Measurements from ENCODE around the gene TNFSF8.

The TNFSF8 gene, protein sequence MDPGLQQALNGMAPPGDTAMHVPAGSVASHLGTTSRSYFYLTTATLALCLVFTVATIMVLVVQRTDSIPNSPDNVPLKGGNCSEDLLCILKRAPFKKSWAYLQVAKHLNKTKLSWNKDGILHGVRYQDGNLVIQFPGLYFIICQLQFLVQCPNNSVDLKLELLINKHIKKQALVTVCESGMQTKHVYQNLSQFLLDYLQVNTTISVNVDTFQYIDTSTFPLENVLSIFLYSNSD

DNA sequence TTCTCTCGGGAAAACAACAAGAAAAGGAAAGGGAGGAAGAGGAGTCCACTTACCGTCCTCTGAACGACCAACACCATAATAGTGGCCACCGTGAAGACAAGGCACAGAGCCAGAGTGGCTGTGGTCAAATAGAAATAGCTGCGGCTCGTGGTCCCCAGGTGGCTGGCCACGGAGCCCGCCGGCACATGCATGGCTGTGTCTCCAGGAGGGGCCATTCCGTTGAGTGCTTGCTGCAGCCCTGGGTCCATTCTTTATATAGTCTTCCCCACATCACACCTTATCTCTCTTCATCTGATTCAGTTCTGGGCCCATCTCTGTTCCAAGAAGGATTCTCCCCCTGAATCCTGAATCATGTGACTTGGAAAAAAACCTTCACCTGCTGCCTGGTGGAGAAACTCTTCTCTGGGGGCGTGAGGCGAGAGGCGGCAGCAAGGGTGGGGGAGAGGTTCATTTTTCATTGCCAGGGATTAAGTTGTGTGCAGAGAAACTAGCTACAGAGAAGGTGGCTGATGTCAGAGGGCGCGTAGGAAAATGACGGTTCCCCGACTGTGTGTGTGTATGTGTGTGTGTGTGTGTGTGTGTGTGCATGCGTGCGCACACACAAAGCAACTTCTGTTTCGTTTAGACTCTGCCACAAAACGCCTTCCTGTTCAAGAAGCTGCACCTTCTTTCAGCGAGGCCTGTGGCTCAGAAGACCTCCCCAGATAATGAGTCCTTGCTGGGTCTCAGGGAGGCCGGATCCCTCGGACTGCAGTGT is at the start of gene TNFSF8:
TSS of gene TNFSF8 (minus strand) at position 536 of the 757 bp plus-strand sequence. CDS start at position 248, 288 bp downstream.
- DNase-seq = no peak

DNA sequence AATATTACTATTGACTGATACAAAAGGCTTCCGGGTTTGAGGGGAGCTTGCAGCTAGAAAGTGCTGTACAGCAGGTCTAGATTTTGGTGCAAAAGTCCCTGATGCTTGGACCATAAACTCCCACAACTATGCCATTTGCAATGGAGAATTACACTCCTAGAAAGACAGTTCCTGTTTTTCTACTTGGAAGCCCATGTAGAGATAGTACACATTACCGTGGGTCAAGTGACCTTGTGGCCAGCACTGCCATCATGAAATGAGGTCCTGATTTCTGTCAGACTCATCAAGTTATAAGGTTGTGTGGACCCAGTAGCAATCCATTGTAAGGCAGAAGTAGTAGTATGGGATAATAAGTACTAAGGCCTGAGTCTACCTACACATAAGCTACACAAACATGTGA is 42.8 kb upstream of the TNFSF8 start:
- DNase-seq = no peak

- no peak for DNase-seq
Measured at GRCh38 chr9:114972510-114973136, 42.2 kb upstream of the TNFSF8 start.

DNA sequence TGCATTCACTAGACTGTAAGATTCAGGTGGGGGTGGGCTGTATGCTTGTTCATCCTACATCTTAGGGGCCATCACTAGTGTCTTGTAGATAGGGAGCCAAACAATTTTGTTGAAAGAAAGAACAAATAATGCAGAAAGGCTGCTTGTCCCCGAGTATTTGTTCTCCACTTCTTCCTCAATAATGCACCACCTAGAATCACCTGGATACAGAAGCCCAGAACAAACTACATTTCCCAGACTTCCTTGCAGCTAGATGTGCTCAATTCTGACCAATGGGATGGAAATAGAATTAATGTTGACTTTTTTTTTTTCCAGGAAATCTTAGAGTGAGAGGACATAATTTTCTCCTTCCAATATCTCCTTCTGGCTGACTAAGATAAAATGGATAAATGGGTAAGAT is 38.9 kb upstream of the TNFSF8 start:
- no peak for DNase-seq

DNA sequence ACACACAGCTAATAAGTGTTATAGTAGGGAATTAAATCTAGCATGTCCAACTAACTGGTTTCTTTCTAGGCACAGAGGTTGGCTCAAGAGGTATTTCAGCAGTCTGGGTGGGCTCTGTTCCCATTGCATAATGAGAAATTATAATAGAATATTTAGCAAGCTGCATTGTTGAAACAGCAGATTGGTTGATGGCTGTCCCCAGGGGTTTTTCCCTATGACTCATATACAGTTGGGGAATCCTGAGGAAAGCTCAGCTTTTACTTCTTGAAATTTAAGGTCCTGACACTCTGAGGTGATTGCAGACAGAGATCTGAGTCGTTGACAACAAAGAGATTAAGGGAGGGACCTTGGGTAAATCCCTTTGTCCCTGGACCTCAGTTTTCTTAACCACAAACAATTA is 38.3 kb upstream of the TNFSF8 start:
- DNase-seq = no peak

DNA sequence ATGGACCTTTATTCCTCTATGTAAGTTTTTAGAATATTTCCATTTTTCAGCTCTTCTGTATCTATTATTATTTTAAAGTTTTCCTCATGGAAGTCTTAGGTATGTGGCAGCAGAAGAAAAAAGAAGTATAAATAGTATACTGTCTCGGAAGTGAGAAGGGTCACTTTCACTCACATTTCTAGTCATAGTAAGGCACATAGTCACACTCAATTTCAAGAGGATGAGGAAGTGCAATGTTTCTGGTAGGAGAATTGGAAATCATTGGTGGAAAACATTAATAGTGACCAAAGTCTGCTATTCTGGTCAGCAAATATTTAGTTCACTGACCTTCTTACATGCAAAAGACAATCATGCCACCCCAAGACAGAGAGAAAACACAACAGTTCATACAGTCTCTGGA is 35.2 kb upstream of the TNFSF8 start:
- no peak for DNase-seq

DNA sequence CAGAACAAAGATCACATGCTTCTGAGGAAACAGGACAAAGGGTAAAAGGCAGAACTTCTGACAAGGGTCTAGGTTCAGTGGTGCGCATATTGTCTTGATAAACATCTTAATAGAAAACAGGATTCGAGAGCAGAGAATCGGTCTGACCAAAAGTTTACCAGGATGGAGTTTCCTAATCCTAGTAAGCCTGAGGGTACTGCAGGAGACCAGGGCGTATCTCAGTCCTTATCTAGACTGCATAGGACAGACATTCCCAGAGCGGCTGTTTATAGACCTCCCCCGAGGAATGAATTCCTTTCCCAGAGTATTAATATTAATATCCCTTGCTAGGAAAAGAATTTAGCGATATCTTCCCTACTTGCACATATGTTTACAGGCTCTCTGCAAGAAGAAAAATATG is 32.4 kb upstream of the TNFSF8 start:
- DNase-seq = no peak

GRCh38 chr9:114960276-114960675 is 29.9 kb upstream of the TNFSF8 start:
- DNase-seq = no peak

DNA sequence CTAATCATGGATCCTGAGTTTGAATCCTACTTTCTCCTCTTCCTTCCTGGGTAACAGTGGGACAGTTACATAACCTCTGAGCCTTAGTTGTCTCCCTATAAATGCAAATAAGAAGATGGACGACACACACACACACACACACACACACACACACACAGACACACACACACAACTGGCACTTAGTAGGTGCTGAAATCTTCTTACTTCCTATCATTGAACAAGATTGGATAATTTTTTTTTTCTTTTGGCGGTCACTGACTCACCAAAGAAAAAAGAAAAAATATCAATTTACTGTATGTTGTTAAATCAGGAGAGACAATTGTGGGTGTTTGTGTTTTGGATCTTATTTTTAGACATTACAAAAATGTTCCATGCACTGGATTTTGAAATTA is 28.4 kb upstream of the TNFSF8 start:
- no peak for DNase-seq

DNA sequence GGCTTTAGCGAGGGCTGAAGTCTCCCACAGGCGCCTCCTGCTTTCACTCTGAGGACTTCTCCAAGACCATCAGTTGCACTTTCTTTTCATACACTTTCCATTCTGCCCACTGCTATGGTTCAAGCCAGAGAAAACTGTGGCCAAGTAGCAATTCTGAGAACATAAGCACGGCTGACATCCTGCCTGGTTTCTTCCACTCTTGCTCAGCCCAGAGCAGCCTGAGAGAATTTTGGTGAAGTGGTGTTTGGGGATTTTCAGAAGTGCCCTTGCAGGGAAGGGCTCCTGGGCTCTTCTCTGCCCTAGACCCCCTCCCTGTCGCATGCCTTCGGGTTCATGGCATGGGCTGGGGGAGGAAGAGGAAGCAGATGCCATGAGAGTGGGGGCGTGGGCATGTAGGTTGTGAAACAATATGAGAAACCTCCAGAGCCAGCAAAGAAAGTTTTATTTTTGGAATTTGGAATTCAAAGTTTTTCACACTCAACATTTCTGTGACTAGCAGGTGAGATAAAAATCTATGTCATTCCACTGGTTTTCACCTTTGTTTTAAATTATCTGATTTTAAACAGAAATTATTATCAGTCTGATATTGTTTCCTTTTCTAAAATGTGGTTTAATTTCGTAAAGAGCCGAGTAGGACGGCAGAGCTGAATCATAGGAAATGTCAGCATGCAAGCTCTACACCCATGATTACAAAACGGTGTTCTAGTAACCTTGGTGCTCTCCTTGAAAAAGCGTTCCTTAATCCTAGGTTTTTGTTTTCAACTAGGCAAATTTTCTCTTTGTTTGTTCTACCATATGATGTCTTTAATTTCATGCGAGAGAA is 27.8 kb upstream of the TNFSF8 start:
- DNase-seq = no peak

GRCh38 chr9:114957558-114957957 is 27.2 kb upstream of the TNFSF8 start:
- no peak for DNase-seq

DNA sequence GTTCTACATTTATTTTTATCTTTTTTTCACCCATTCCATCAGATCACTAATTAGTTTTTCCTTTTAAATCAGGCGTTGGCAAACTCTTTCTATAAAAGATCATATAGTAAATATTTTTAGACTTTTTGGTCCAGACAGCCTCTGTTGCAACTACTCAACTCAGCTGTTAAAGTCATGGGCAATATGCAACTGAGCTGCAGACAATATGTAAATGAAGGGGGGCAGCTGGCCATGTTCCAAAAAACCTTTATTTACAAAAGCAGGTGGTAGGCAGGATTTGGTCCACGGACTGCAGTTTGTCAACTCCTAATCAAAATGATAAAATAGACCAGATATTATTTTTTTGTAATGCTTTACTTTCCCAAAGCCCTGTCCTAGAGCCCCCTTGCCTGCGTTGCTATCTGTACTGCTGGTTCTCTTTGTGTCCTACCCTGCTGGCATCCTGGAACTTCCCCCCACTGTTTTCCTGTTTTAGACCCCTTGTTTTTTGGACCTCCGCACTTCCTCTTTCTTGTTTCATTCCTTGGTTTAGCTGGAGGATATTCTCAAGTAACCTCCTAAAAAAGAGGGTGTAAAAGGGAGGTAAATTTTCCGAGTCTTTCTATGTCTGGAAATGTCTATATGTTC is 24.7 kb upstream of the TNFSF8 start:
- DNase-seq = no peak

DNA sequence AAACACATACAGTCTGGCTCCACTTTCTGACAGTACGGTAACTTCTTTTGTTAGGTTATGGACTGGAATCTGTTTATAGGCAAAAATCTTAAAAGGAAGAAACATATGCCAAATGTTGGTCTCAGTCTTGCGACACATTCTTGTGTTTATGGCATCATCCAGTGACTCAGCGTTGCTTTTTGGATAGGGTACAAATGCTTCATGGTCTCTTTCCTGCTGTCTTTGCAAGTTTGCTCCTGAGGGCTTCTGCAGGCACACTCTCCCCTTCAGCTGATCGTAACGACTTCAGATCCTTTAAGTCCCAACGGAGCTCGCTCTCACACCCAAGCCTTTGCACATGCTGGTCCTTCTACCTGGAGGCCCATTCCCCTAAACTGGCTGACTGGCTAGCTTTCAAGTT is 23.6 kb upstream of the TNFSF8 start:
- no peak for DNase-seq

- no peak for DNase-seq
Measured at GRCh38 chr9:114953046-114953445, 22.7 kb upstream of the TNFSF8 start.

DNA sequence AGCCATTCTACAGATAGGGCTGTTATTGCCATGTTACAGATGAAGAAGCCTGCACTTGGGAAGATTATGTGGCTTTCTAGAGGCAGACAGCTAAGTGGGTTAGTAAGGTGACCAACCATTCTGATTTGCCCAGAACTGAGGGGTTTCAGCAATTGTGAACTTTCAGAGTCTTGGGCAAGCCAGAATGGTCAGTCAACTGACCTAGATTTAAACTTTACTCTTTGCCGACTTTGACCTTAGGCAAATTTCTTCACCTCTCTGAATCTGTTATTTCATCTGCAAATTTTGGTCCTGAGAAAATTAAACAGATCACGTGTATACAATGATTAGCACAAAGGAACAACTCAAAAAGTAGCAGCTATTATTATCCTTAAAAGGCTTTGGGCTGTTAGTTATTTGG is 20.4 kb upstream of the TNFSF8 start:
- no peak for DNase-seq

DNA sequence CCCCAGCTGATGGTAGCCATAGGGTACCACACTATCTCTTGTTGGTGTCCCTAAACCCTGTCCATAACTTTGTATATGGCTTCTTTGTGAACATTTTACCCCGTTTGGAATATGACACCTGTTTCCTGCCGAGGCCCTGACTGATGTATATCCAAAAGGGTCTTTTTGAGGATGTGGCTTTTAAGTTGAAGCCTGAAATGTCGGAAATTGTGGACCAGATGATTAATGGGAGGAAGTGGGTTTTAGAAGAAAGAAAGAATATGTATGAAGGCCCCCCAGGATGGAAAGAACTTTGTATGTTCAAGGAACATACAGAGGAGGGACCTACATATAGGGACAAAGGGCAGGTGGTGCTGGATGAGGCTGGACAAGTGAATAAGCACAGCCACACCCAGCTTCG is 16.7 kb upstream of the TNFSF8 start:
- DNase-seq = no peak

GRCh38 chr9:114945616-114946412 is 15.4 kb upstream of the TNFSF8 start:
- no peak for DNase-seq

- no peak for DNase-seq
Measured at GRCh38 chr9:114941376-114941775, 11.0 kb upstream of the TNFSF8 start.

DNA sequence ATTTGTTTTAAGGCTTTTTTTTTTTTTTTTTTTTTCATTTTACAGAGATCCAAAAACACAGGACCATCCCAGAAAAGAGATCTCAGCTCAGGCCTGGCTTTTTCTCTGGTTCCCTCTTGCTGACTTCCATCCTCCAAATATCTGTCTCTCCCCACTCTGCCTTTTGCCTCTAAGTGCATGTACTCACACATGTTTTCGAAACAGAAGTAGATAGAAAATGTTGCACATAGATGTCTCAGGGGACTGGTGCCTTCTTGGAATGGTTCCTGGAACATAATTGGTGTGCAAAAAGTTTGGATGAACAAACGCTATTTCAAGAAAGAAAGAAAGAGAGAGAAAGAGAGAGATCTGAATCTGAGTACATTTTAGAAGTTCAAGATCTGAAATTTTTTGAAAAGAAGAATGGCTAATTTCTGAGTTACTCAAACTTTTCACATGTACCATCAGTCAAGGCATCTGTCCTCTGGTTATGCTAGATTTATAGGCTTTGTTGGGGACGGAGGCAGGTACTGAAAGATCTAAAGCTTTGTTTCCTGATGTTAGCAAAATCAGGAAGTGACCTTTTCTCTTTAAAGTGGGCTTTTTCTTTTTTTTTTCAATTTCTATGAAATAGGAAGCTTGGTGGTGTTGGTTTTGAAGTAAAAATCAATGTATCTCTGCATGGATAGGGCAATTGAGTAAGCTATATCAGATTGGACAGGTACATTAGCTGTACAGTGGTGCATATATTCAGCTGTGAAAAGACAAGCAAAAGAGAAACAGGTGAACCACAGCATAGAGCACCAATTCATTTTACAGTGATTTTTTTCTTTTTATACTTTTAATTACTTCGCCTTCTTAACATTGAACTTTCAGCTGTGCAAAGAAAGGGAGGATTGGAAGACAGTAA is 8.5 kb upstream of the TNFSF8 start:
- DNase-seq = no peak

- no peak for DNase-seq
Measured at GRCh38 chr9:114937516-114937915, 7.1 kb upstream of the TNFSF8 start.

DNA sequence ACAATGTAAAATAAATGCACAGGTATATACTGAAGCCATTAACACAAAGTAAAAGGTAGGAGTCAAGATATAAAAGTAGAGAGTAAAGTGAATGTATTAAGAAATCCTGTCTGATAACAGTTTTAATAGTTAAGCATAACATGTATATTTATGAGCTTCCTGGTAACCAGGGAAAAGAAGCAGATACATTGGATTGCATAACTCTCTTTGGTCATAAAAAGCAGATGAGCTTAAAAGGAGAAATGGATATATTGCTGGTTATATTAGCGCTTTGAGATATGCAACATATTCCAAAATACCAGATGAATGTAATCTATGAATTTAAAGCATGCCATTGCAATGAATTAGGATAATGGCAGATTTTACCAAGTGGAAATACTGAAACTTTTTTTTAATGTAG is 6.2 kb upstream of the TNFSF8 start:
- no peak for DNase-seq

Measured in NCI-H2081 (cell line).